Stimulated activated CD8-positive, alpha-beta memory T cell treated with anti-CD3 and anti-CD28 coated beads, Interleukin-12 subunit alpha, Interleukin-12 subunit beta, amount 100 ng/mL, for 1 hour (primary cell): Measurements from ENCODE around the gene NCAPD2.
"Not testable (repeated sequence)": the region's sequence is repeated elsewhere in the genome, so short reads cannot be mapped to it uniquely, and the experiment has no call there.

Source experiments
- DNase-seq: peaks from one replicate; pipeline ENCODE4 v3.0.0-alpha.2; 2020; ENCODE audit warnings: low read depth

NCAPD2 gene

GRCh38 chr12:6492838-6493496, 935 bp upstream of the NCAPD2 start, which contains the start of gene MRPL51:
TSS of gene MRPL51 (minus strand) at chr12:6493262. CDS start at chr12:6493136, 126 bp downstream.
- peak; percentile 95 for DNase-seq

DNA sequence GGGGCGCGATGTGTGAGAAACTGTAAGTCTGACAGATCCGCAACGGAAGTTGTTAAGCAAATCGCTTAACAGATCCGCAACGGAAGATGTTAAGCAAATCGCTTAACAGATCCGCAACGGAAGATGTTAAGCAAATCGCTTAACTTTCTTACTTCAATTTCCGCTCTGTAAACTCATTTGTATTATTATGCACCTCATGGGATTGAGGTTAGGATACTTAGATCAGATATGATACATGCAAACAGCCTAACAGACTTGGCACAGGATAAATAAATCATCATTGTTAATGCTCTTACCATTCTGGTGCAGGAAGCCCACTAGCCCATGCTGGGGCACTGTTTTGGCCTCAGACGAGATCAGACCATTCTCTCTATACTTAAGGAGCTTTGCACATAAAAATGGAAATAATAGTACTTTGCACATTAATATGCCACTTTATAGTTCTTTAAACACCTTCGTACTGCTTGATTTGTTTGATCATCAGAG, 399 bp downstream of the NCAPD2 start:
- no peak for DNase-seq

- no peak for DNase-seq
Measured at GRCh38 chr12:6494968-6495367, 1.1 kb downstream of the NCAPD2 start.

- not testable (repeated sequence) for DNase-seq
Measured at GRCh38 chr12:6497291-6497690, 3.4 kb downstream of the NCAPD2 start.

DNA sequence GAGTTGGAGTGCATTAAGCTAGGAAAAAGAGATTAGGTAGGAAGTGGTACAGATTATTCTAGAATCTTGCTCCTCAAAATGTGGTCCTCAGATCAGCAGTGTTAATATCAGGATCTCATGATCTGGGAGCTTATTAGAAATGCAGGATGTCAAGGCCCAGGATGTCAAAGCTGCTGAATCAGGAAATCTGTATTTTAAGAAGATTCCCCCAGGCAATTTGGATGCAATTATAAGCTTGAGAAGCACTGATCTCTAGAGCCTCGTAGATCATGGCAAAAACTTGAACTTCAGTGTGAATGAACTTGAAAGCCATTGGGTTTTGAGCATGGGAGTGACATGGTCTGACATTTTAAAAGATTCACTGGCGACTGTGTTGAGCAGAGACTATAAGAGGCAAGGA, 6.6 kb downstream of the NCAPD2 start:
- DNase-seq, result no peak

DNA sequence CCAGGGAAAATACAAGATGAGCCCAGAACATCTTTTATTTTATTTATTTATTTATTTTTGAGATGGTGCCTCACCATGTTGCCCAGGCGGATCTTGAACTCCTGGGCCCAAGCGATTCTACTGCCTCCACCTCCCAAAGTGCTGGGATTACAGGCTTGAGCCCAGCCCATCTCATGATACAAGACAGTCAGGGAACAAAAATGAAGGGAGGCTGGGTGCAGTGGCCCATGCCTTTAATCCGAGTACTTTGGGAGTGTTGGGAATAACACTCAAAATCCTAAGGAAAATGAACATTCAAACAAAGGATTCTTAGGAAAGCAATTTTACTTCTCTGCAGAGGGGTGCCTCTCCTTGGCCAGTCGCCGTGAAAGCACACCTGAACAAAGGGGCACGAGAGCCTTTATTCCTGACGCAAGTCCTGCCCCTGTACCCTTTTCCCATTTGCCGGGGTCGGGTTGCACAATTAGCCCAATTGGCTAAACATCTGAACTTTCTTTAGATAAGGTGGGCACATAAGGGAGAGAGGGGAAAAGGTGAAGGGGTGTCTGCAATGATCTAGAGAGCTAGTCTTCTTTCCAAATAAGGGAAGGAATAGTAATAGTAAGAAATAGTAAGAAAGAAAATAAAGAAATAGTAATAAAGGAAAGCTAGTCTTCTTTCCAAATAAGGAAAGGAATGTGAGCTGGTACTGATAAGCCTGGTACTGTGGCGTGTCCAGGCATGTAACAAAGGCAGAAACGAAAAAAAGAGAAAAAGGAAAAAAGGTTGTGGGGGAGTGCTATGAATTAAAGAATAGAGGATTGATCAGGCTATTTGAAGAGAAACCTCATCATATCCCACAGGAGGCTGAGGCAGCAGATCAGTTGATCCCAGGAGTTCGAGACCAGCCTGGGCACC, 13.4 kb downstream of the NCAPD2 start:
- DNase-seq, result no peak

- no peak for DNase-seq
Measured at GRCh38 chr12:6508087-6508486, 14.2 kb downstream of the NCAPD2 start.

GRCh38 chr12:6520186-6520585, 26.3 kb downstream of the NCAPD2 start:
- no peak for DNase-seq

DNA sequence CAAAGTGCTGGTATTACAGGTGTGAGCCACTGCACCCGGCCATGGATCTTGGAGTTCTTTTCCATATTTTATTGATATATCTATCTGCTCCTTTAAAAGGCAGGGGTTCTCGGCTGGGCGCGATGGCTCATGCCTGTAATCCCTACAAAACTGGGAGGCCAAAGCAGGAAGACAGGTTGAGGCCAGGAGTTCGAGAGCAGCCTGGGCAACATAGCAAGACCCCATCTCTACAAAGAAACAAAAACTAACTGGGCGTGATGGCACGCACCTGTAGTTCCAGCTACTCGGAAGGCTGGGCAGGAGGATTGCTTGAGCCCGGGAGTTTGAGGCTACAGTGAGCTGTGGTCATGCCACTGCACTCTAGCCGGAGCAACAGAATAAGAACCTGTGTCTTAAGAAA, 28.3 kb downstream of the NCAPD2 start:
- DNase-seq, result no peak

DNA sequence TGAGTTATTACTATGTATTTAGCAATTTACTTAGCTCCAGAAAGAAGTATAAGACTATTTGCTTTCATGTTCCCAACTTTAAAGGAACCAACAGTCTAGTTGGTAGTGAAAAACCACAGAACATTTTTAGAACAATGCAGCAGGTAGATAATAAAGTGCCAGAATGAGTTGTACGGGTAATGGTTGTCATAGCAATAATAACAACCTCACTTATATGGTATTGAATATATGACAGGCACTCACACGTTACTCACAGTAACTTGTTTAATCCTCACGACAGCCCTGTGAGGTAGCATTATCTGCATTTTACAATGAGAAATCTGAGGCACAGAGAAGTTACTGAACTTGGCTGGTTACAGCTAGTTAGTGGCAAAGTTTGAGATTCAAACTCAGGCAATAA, 29.8 kb downstream of the NCAPD2 start:
- DNase-seq, result no peak

DNA sequence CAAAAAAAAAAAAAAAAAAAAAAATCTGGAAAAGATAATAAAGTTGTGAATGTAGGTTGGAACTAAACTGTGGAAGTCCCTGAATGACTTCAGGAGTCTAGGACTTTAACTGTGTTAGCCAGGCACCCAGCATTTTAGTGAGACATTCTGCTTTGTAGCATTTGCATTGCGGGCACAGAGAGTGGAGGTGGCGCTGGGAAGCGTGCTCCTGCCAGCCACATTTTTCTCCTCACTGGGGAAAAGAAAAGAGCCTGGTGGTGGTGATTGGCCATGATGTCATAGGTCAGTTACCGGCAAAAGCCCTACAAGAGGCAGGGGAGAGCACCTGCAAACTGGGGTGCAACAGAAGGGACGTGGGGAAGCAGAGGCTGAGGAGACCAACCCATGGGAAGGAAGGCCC, 30.7 kb downstream of the NCAPD2 start:
- DNase-seq, result no peak

- no peak for DNase-seq
Measured at GRCh38 chr12:6526201-6526600, 32.3 kb downstream of the NCAPD2 start.

GRCh38 chr12:6526766-6527525, 33.0 kb downstream of the NCAPD2 start:
- no peak for DNase-seq

DNA sequence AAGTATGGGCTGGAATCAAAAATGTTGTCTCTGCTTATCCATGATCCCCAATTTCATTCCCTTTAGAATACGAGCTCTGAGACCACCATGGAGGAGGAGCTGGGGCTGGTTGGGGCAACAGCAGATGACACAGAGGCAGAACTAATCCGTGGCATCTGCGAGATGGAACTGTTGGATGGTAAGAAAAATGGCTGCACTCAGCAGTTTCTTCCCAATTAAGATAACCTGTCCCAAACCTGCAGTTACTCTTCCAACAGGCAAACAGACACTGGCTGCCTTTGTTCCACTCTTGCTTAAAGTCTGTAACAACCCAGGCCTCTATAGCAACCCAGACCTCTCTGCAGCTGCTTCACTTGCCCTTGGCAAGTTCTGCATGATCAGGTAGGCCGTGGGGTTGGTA, 33.8 kb downstream of the NCAPD2 start:
- DNase-seq, result no peak

DNA sequence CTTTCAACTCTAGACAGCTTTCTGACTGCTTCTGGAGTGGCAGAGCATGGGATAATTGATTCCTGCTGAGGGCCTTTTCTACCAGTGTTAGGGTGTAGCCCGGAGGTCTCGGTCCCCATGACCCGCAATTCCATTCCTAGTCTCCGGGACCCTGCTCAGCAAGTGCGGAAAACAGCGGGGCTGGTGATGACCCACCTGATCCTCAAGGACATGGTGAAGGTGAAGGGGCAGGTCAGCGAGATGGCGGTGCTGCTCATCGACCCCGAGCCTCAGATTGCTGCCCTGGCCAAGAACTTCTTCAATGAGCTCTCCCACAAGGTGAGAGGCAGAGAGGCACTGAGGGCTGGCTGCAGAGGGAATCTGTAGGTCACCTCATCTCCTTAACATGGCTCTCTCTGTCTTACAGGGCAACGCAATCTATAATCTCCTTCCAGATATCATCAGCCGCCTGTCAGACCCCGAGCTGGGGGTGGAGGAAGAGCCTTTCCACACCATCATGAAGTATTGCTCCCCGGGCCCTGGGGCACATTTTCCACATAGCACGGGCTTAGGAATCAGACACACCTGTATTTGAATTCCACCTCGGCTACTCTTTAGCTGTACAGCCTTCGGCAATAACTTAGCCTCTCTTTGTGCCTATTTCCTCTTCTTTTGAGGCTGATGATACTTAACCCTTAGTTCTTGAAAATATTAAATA, 34.8 kb downstream of the NCAPD2 start:
- DNase-seq, result no peak

GRCh38 chr12:6529291-6529737, 35.4 kb downstream of the NCAPD2 start:
- no peak for DNase-seq

DNA sequence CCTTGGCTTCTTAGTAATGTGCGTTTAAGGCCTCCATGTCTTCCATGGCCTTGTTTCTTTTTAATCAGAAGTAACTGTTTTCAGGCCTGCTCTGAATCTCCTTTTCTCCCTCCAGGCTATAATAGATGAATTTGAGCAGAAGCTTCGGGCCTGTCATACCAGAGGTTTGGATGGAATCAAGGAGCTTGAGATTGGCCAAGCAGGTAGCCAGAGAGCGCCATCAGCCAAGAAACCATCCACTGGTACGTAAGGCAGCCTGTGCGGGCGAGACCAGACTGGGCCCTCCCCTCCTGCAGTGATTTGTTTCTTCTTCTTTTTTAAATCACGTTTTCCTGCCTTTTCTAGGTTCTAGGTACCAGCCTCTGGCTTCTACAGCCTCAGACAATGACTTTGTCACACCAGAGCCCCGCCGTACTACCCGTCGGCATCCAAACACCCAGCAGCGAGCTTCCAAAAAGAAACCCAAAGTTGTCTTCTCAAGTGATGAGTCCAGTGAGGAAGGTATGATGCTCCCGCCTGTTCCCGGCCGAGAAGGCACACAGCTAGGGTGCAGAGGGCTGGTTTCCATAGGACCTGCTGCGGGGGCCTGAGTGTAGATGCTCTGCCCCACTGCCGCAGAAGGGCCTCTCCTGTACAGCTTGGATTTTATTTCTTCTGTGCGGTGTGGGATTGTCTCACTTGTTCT, 36.8 kb downstream of the NCAPD2 start:
- no peak for DNase-seq

- DNase-seq, result peak; percentile 75
Measured at GRCh38 chr12:6532051-6532926, 38.4 kb downstream of the NCAPD2 start.

DNA sequence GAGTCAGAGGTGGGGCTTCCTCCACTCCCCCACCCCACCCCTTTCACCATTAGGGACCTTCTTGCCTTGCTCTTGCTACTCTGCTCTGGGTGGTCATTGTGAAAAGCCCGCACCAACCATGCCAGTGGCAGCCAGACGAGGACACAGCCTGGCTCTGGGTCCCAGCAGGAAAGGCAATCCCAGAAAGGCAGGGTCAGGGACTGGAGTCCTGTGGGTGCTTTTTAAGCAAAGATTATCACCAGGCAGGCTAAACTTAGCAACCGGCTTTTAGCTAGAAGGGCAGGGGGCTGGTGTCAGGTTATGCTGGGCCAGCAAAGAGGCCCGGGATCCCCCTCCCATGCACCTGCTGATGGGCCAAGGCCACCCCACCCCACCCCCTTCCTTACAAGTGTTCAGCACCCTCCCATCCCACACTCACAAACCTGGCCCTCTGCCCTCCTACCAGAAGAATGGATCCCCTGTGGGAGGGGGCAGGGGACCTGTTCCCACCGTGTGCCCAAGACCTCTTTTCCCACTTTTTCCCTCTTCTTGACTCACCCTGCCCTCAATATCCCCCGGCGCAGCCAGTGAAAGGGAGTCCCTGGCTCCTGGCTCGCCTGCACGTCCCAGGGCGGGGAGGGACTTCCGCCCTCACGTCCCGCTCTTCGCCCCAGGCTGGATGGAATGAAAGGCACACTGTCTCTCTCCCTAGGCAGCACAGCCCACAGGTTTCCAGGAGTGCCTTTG, 39.2 kb downstream of the NCAPD2 start:
- DNase-seq, result no peak

- DNase-seq, result no peak
Measured at GRCh38 chr12:6533653-6533922, 39.7 kb downstream of the NCAPD2 start.
